Esophagus muscularis mucosa (tissue), 4 donors: ENCODE data around the gene MXI1. TPM values are rescaled to one million over a fixed set of nuclear protein-coding genes. Genes with fewer than 3 reads are reported as not detected.

Experiments used
- DNase-seq: peaks from one replicate; pipeline ENCODE4 v3.0.0-alpha.2; 2017; ENCODE audit errors: extremely low spot score
- H3K27ac ChIP-seq, 4 donors: fragments of 200-600 bp; sonication (generic); replicated peaks in 1 of 4; 1 replicate in 3 of 4; 2 replicates in 1 of 4; pipeline ENCODE4 v1.5.1; 2016 to 2019; ENCODE audit warnings: mild to moderate bottlenecking in 1 of 4
- H3K27me3 ChIP-seq, 4 donors: fragments of 200-600 bp; sonication (generic); one replicate each; pipeline versions ENCODE4 v1.5.1 to v1.6.0; 2016 to 2019
- H3K36me3 ChIP-seq, 4 donors: fragments of 200-600 bp; sonication (generic); one replicate each; pipeline ENCODE4 v1.5.1; 2016 to 2019
- H3K4me1 ChIP-seq, 4 donors: fragments of 200-600 bp; sonication (generic); one replicate each; pipeline ENCODE4 v1.5.1; 2016 to 2019
- H3K4me3 ChIP-seq, 4 donors: fragments of 200-600 bp; sonication (generic); 1 replicate in 2 of 4; 2 replicates in 2 of 4; pipeline ENCODE4 v1.5.1; 2016 to 2019; ENCODE audit warnings: mild to moderate bottlenecking in 4 of 4, moderate library complexity in 1 of 4
- H3K9me3 ChIP-seq, 4 donors: fragments of 200-600 bp; sonication (generic); 1 replicate in 3 of 4; 2 replicates in 1 of 4; pipeline ENCODE4 v1.5.1; 2016 to 2019
- CTCF ChIP-seq, 3 experiments: fragments of 200-600 bp in 2 of 3; fragments of 450-650 bp in 1 of 3; sonication (generic) in 2 of 3; IDR thresholded peaks; one replicate each; pipeline ENCODE4 v1.5.1; 2017 to 2019; ENCODE audit warnings: antibody characterized with exemption in 3 of 3, mild to moderate bottlenecking in 2 of 3, moderate library complexity in 1 of 3
- EP300 ChIP-seq: sonication (generic); formaldehyde crosslinking; IDR thresholded peaks from one replicate; pipeline ENCODE4 v1.6.1; 2017; ENCODE audit warnings: antibody characterized with exemption
- POLR2A ChIP-seq: fragments of 450-650 bp; IDR thresholded peaks from one replicate; pipeline ENCODE4 v1.6.1; 2017; ENCODE audit warnings: antibody characterized with exemption, moderate library complexity, mild to moderate bottlenecking, low read depth
- POLR2AphosphoS5 ChIP-seq, 2 donors: sonication (generic); formaldehyde crosslinking; IDR thresholded peaks; one replicate each; pipeline ENCODE4 v1.6.1; 2017; ENCODE audit warnings: antibody characterized with exemption in 2 of 2
- WGBS: methylation state at CpG from one replicate; pipeline ENCODE4 v1.1.5; 2018; 5-methylcytosine and 5-hydroxymethylcytosine counted together
- intact Hi-C: fragments of 100-400 bp; cut with DNase I; formaldehyde crosslinking; loops from one replicate; pipeline ENCODE4 v1.15.1; 2023
- total RNA-seq, 4 donors: library from RNA; depleted of rRNA; stranded (reverse); fragments of >200 nt; gene quantifications; one replicate each; pipeline versions ENCODE4 v1.1.0 to v1.2.1, GENCODE V29; 2016

The MXI1 gene
- 100 to 1,000 TPM; 198 to 292 (median 226) TPM for total RNA-seq

DNA sequence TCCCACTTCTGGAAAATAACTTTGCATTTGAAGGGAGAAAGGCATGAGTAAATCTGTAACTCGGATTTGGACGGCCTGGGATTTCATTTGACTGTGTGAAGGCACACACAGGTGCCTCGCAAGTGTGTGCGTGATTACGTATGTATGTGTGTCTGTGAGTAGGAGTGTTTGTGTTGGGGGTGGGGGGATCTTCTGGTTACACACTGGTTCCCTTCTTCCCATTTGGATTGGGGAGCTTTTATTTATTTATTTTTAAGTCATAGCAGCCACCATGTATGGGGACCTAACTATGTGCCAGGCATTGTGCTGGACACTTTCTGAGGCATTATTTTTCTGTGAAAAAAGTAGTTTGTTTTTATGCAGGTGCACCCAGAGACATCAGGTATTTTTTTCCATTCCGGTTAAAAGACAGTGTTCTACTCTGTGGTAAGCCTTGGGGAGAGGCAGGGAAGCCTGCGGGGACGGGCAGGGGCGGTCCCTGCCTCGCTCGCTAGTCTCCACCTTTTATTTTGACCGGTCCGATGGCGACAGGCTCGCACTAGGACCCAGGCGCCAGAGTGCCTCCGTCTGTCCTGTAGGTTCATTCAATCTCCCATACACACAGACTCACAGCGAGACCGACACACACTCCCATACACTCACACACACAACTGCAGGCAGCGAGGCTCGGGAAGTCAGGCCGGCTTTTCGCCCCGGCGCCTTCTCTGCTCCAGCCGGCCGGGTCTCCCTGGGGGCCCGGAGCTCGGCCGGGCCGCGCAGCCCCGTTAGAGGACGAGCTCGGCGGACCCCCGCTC, at the start of gene MXI1:
MXI1 (plus strand) TSS at position 595 of the 794 bp plus-strand sequence. CDS start 204 bp downstream, outside the sequence.
- WGBS = 10% methylated on average over 15 of the region's 37 CpGs
- H3K4me3 ChIP-seq = peak within 1 kb of the TSS; percentile 80 to 91 (median 86)
- DNase-seq = peak; percentile 92

GRCh38 chr10:110158051-110159005, 49.1 kb upstream of the MXI1 start:
- H3K36me3 ChIP-seq = no peaks in the 10 kb centered on the region
- intact Hi-C loops = no loop called here
- H3K27ac ChIP-seq = no peak overlapping the region
- H3K4me3 ChIP-seq = no peak overlapping the region
- 87% methylated on average over 11 of the region's 11 CpGs for whole genome bisulfite sequencing
- no peaks in the 10 kb centered on the region for H3K4me1 ChIP-seq
- TF ChIP-seq EP300 = no peak
- TF ChIP-seq CTCF (IDR thresholded peaks at IDR 0.05) = no peak
- no peak for TF ChIP-seq POLR2A
- TF ChIP-seq POLR2AphosphoS5 (IDR thresholded peaks at IDR 0.05) = no peak
- H3K27me3 ChIP-seq = no peaks in the 10 kb centered on the region
- H3K9me3 ChIP-seq = no peaks in the 10 kb centered on the region
- DNase-seq = no peak

More for the DNA sequence above, at the start of gene MXI1:
- TF ChIP-seq POLR2AphosphoS5 (IDR thresholded peaks at IDR 0.05) (peak; percentile 86 to 87), POLR2A (no peak)
- Histone ChIP-seq H3K36me3 (no peaks in the 10 kb centered on the region), H3K4me1 (peaks cover 12 to 19% (median 16%) of the 10 kb centered on the region in 4 donors), H3K27me3 (no peaks in the 10 kb centered on the region), H3K27ac (peak within 1 kb of the TSS; percentile 94 to 100 (median 98)), H3K9me3 (no peaks in the 10 kb centered on the region)
- intact Hi-C loops = loop anchor here (10.0 kb wide), 2 partner anchors 322 to 358 kb away; partner anchors contain the start of gene SMC3

- intact Hi-C loops = no loop called here
- peaks cover 0 to 4% (median 1%) of the 10 kb centered on the region in 4 donors for H3K27me3 ChIP-seq
- WGBS = 94% methylated on average over 4 of the region's 4 CpGs
- H3K27ac ChIP-seq = no peak overlapping the region
- H3K36me3 ChIP-seq = no peaks in the 10 kb centered on the region
- no peaks in the 10 kb centered on the region for H3K4me1 ChIP-seq
- no peaks in the 10 kb centered on the region for H3K9me3 ChIP-seq
- no peak for TF ChIP-seq CTCF (IDR thresholded peaks at IDR 0.05)
- no peak for TF ChIP-seq EP300
- TF ChIP-seq POLR2AphosphoS5 (IDR thresholded peaks at IDR 0.05) = no peak
- TF ChIP-seq POLR2A = no peak
- DNase-seq = no peak
- H3K4me3 ChIP-seq = no peak overlapping the region
Observed at GRCh38 chr10:110160081-110160480, 47.3 kb upstream of the MXI1 start.

DNA sequence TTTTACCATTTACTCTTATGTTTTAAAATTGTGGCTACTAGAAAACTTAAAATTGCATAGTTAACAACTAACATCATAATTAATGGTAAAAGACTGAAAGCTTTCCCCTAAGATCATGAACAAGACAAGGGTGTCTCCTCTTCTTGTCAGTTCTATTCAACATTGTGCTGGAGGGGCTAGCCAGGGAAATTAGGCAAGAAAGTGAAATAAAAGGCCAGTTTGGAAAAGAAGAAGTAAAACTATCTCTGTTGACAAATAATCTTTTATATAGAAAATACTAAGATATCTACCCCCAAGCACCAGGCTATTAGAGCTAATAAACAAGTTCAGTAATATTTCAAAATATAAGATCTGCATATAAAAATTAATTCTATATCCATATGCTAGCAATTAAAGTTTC, 46.9 kb upstream of the MXI1 start:
- Histone ChIP-seq H3K4me1 (no peaks in the 10 kb centered on the region), H3K9me3 (no peaks in the 10 kb centered on the region), H3K4me3 (no peak overlapping the region), H3K36me3 (no peaks in the 10 kb centered on the region), H3K27me3 (peaks cover 0 to 8% (median 1%) of the 10 kb centered on the region in 4 donors), H3K27ac (no peak overlapping the region)
- intact Hi-C loops = no loop called here
- TF ChIP-seq POLR2AphosphoS5 (IDR thresholded peaks at IDR 0.05) (no peak), CTCF (IDR thresholded peaks at IDR 0.05) (no peak), POLR2A (no peak), EP300 (no peak)
- DNase-seq = no peak

GRCh38 chr10:110162741-110163145, 44.7 kb upstream of the MXI1 start:
- intact Hi-C loops = no loop called here
- 67% methylated on average over 2 of the region's 6 CpGs for WGBS

More at GRCh38 chr10:110162741-110163145, 44.7 kb upstream of the MXI1 start:
- no peak overlapping the region for H3K27ac ChIP-seq
- no peak for DNase-seq
- H3K27me3 ChIP-seq = peaks cover 0 to 30% (median 4%) of the 10 kb centered on the region in 4 donors
- TF ChIP-seq CTCF (IDR thresholded peaks at IDR 0.05) (no peak), POLR2AphosphoS5 (IDR thresholded peaks at IDR 0.05) (no peak), POLR2A (no peak), EP300 (no peak)
- no peaks in the 10 kb centered on the region for H3K9me3 ChIP-seq
- no peaks in the 10 kb centered on the region for H3K36me3 ChIP-seq
- no peak overlapping the region for H3K4me3 ChIP-seq
- no peaks in the 10 kb centered on the region for H3K4me1 ChIP-seq
